GM12873 (cell line): ENCODE data around the gene KMT2C.

ENCODE experiments used
- CTCF ChIP-seq: IDR thresholded peaks from 2 replicates; pipeline ENCODE4 v1.5.1; 2012; ENCODE audit warnings: low read depth, mild to moderate bottlenecking, moderate library complexity, low read length, control low read depth; ENCODE audit not compliant: insufficient read depth; ENCODE audit errors: missing control alignments

Gene KMT2C

DNA sequence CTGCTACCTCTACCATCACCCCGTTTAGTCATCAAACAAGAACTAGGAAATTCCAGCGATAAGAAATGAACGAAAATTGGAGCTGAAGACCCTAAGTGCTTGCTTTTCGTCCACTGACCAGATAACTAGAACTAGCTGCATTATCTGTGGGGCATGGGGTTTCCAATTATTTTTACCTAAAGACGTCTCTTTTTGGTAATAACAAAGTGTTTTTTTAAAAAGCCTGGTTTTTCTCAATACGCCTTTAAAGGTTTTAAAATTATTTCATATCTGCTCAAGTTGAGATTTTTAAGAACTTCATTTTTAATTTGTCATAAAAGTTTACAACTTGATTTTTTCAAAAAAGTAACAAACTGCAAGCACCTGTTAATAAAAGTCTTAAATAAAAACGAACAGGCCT, 306.1 kb downstream of the KMT2C start:
- no peak for TF ChIP-seq CTCF

DNA sequence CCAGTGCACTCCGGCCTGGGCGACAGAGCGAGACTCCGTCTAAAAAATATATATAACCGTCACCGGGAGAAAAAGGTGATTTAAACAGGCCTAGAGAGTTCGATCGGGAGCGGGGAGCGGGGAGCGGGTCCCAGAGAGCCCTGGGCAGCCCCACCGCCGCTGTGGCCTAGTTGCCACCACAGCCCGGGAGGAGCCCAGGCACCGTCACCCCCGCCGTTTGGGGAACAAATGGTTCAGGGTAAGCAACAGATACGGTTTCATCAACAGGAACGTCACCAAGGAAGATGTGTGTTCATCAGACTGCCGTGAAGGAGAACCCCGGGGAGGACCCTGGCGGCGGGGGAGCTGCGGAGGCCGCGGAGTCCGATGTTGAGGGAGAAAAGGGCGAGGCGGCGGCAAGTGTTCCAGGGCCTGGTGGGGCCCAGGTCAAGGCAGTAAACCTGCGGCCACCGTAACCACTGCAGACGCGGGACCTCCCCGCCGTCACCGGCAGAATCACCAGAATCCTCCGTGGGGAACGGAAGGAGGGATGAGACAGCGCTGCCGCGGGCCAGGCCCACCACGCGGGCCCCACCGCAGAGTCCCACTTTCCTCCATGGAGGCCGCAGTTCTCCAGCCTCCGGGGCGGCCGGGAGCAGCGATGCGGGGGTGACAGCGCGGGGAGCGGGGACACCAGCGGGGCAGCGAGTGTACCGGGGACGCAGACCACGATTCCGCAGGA, 306.9 kb downstream of the KMT2C start:
- TF ChIP-seq CTCF = no peak

- no peak for TF ChIP-seq CTCF
Measured at GRCh38 chr7:152128252-152128651, 307.6 kb downstream of the KMT2C start.

- no peak for TF ChIP-seq CTCF
Measured at GRCh38 chr7:152127229-152127628, 308.6 kb downstream of the KMT2C start.

DNA sequence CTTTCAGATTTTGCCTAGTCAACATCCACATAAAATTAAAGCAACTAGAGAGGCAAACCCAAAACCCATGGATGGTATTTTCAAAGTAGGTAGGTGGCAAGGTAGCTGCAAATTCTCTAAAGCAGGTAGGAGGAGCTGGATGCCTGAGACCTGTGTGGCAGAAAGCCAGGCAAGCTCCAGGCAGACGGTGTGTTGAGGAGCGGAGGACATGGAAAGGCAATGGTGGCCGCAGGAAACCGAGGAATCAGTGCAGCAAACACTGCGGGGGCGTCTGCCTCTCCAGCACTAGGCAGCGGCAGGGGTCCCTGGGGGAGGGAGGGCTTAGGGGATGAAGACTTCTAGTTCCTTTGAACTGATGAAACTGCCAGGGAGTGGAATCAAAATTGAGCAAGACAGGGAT, 309.1 kb downstream of the KMT2C start:
- no peak for TF ChIP-seq CTCF

DNA sequence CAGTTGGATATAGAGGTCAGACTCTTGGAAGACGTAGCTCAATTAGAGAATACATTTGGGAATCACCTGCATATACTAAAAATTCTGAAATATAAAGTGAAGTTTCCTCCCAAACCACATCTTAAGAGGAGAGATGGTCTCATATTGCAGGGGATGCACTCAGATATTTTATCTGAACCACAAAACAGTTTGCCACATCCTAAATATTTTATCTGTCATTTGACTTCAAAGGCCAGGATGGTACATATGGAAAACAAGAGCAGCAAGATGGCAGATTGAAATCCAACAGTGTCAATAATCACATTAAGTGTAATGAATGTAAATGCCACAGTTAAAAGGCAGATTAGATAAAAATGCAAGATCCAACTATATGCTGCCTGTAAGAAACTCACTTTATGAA, 313.3 kb downstream of the KMT2C start:
- TF ChIP-seq CTCF = no peak

- no peak for TF ChIP-seq CTCF
Measured at GRCh38 chr7:152121432-152121831, 314.4 kb downstream of the KMT2C start.
